HG02588 (cell line): Measurements from ENCODE around the gene CIC.
"Not testable (repeated sequence)": the region's sequence is repeated elsewhere in the genome, so short reads cannot be mapped to it uniquely, and the experiment has no call there.

Experiments used
- ATAC-seq: cut with Tn5 transposase; IDR thresholded peaks from one replicate; pipeline ENCODE4 v1.9.1; 2021; ENCODE audit warnings: mild to moderate bottlenecking, moderate library complexity; ENCODE audit not compliant: unreplicated experiment

CIC gene

GRCh38 chr19:42328106-42328505, 59.1 kb downstream of the CIC start:
- no peak for ATAC-seq

- ATAC-seq = no peak
These were observed 59.8 kb downstream of the CIC start for GRCh38 chr19:42328854-42329253.

- no peak for ATAC-seq
These were observed 61.2 kb downstream of the CIC start for GRCh38 chr19:42330241-42330711.

GRCh38 chr19:42331333-42331732, 62.3 kb downstream of the CIC start:
- ATAC-seq = not testable (repeated sequence)

- no peak for ATAC-seq
These were observed 63.0 kb downstream of the CIC start for GRCh38 chr19:42332059-42332458.

- no peak for ATAC-seq
These were observed 64.0 kb downstream of the CIC start for GRCh38 chr19:42333018-42333417.

- no peak for ATAC-seq
These were observed 65.1 kb downstream of the CIC start for GRCh38 chr19:42333975-42334696.

GRCh38 chr19:42334697-42335373, 65.8 kb downstream of the CIC start:
- ATAC-seq = no peak

GRCh38 chr19:42335374-42335936, 66.4 kb downstream of the CIC start:
- no peak for ATAC-seq

GRCh38 chr19:42335971-42336370, 66.9 kb downstream of the CIC start:
- no peak for ATAC-seq

GRCh38 chr19:42339126-42339860, 70.2 kb downstream of the CIC start:
- not testable (repeated sequence) for ATAC-seq

GRCh38 chr19:42339922-42340321, 70.9 kb downstream of the CIC start:
- ATAC-seq = not testable (repeated sequence)

GRCh38 chr19:42343344-42344110, 74.5 kb downstream of the CIC start:
- no peak for ATAC-seq

GRCh38 chr19:42344336-42344893, 75.4 kb downstream of the CIC start:
- ATAC-seq = no peak
